Body of pancreas (tissue), 4 donors: Measurements from ENCODE around the gene MAFF. TPM values are rescaled to one million over a fixed set of nuclear protein-coding genes. Genes with fewer than 3 reads are reported as not detected.
A peak's percentile ranks its signal among the peaks of the same experiment; 100 is the strongest.

ENCODE experiments used
- ATAC-seq: fragments of 150-250 bp; one replicate; pipeline ENCODE4 v1.9.1; 2016
- DNase-seq, 4 donors: peaks; one replicate each; pipeline ENCODE4 v3.0.0-alpha.2; 2019
- H3K27ac ChIP-seq, 4 donors: fragments of 200-600 bp; sonication (generic); 1 replicate in 3 of 4; 2 replicates in 1 of 4; pipeline versions ENCODE4 v1.5.1 to v1.6.1; 2016 to 2019; ENCODE audit warnings: mild to moderate bottlenecking in 1 of 4, mixed read lengths in 1 of 4, moderate library complexity in 1 of 4
- H3K27me3 ChIP-seq, 2 donors: fragments of 200-600 bp; sonication (generic); one replicate each; pipeline ENCODE4 v1.6.0; 2016; ENCODE audit warnings: mild to moderate bottlenecking in 1 of 2
- H3K36me3 ChIP-seq, 2 donors: fragments of 200-600 bp; sonication (generic); replicated peaks in 1 of 2; 2 replicates each; pipeline ENCODE4 v1.5.1; 2016; ENCODE audit warnings: low read depth in 2 of 2; ENCODE audit not compliant: insufficient read depth in 1 of 2
- H3K4me1 ChIP-seq: fragments of 200-600 bp; sonication (generic); one replicate; pipeline ENCODE4 v1.6.0; 2016
- H3K4me3 ChIP-seq, 2 donors: fragments of 200-600 bp; sonication (generic); 1 replicate in 1 of 2; 2 replicates in 1 of 2; pipeline ENCODE4 v1.5.1; 2016 to 2019
- H3K9me3 ChIP-seq, 3 donors: fragments of 200-600 bp; sonication (generic); 1 replicate in 2 of 3; 2 replicates in 1 of 3; pipeline ENCODE4 v1.5.1; 2016
- CTCF ChIP-seq, 7 experiments: fragments of 450-650 bp in 4 of 7; fragments of 200-600 bp in 3 of 7; sonication (generic) in 3 of 7; IDR thresholded peaks; one replicate each; pipeline ENCODE4 v1.5.1; 2016 to 2019; ENCODE audit warnings: antibody characterized with exemption in 7 of 7
- POLR2A ChIP-seq, 3 donors: fragments of 450-650 bp; IDR thresholded peaks; one replicate each; pipeline ENCODE4 v1.6.1; 2016; ENCODE audit warnings: antibody characterized with exemption in 3 of 3, mild to moderate bottlenecking in 2 of 3
- WGBS, 2 donors: methylation state at CpG; one replicate each; pipeline ENCODE4 v1.1.5; 2017; 5-methylcytosine and 5-hydroxymethylcytosine counted together
- intact Hi-C: fragments of 100-400 bp; cut with DNase I; formaldehyde crosslinking; loops from one replicate; pipeline ENCODE4 v1.15.1; 2023
- total RNA-seq, 2 donors: library from RNA; depleted of rRNA; stranded (reverse); fragments of >200 nt; gene quantifications; one replicate each; pipeline ENCODE4 v1.1.0, GENCODE V29; 2016

Gene MAFF
- total RNA-seq, 2 donors from 2014 or later: 16.9 to 35.6 TPM

GRCh38 chr22:38228873-38229740 is 27.3 kb downstream of the MAFF start:
- 78 to 80% methylated on average over 12 to 14 of the region's 14 CpGs for WGBS, 2 donors
- Histone ChIP-seq H3K36me3 (peaks cover 5 to 7% of the 10 kb centered on the region in 2 donors), H3K27me3 (no peaks in the 10 kb centered on the region), H3K4me3 (no peak overlapping the region), H3K4me1 (peaks cover 12% of the 10 kb centered on the region), H3K27ac (peak overlapping the region; percentile 52 to 67 (median 61)), H3K9me3 (no peaks in the 10 kb centered on the region)
- ATAC-seq: peak; percentile 38
- no peak for TF ChIP-seq POLR2A (IDR thresholded peaks at IDR 0.05)
- TF ChIP-seq CTCF (IDR thresholded peaks at IDR 0.05): no peak
- DNase-seq: peak in 3 of 4 donors; percentile 51 to 80 (median 51)
- intact Hi-C loops: no loop called here

GRCh38 chr22:38230108-38230825 is 28.5 kb downstream of the MAFF start:
- ATAC-seq (peak; percentile 51), DNase-seq (peak; percentile 33 to 65 (median 62))
- 71 to 76% methylated on average over 8 to 13 of the region's 15 CpGs for WGBS, 2 donors
- intact Hi-C loops: no loop called here
- H3K9me3 ChIP-seq: no peaks in the 10 kb centered on the region
- H3K27me3 ChIP-seq: no peaks in the 10 kb centered on the region
- peaks cover 12% of the 10 kb centered on the region for H3K4me1 ChIP-seq
- H3K4me3 ChIP-seq: no peak overlapping the region
- peaks cover 0 to 6% of the 10 kb centered on the region in 2 donors for H3K36me3 ChIP-seq
- H3K27ac ChIP-seq: peak overlapping the region in 3 of 4 donors; percentile 16 to 42 (median 29)
- TF ChIP-seq CTCF (IDR thresholded peaks at IDR 0.05) (peak in 4 of 7 experiments; percentile 19 to 55 (median 40)), POLR2A (IDR thresholded peaks at IDR 0.05) (no peak)

- no peak for ATAC-seq
- H3K27me3 ChIP-seq: no peaks in the 10 kb centered on the region
- 75 to 80% methylated on average over 9 of the region's 9 CpGs for WGBS, 2 donors
- TF ChIP-seq CTCF (IDR thresholded peaks at IDR 0.05) (no peak), POLR2A (IDR thresholded peaks at IDR 0.05) (no peak)
- DNase-seq: no peak
- no peaks in the 10 kb centered on the region for H3K9me3 ChIP-seq
- no peak overlapping the region for H3K27ac ChIP-seq
- peaks cover 12% of the 10 kb centered on the region for H3K4me1 ChIP-seq
- intact Hi-C loops: no loop called here
- no peak overlapping the region for H3K4me3 ChIP-seq
- H3K36me3 ChIP-seq: peaks cover 0 to 5% of the 10 kb centered on the region in 2 donors
Measured at GRCh38 chr22:38230916-38231315, 29.1 kb downstream of the MAFF start.

- TF ChIP-seq POLR2A (IDR thresholded peaks at IDR 0.05) (no peak), CTCF (IDR thresholded peaks at IDR 0.05) (no peak)
- DNase-seq: no peak
- Histone ChIP-seq H3K27me3 (no peaks in the 10 kb centered on the region), H3K4me3 (no peak overlapping the region), H3K4me1 (peaks cover 12% of the 10 kb centered on the region), H3K27ac (no peak overlapping the region), H3K36me3 (peaks cover 0 to 5% of the 10 kb centered on the region in 2 donors), H3K9me3 (no peaks in the 10 kb centered on the region)
- no peak for ATAC-seq
- intact Hi-C loops: no loop called here
- WGBS, 2 donors: 84 to 90% methylated on average over 8 of the region's 8 CpGs
Measured at GRCh38 chr22:38232196-38232595, 30.4 kb downstream of the MAFF start.
